HCT116 (cell line): ENCODE data around the gene VSTM2L. TPM values are rescaled to one million over a fixed set of nuclear protein-coding genes. Genes with fewer than 3 reads are reported as not detected.

ENCODE experiments used
- ATAC-seq: fragments of 200-7000 bp; cut with Tn5 transposase; 2 replicates; pipeline ENCODE4 v1.9.1; 2020; ENCODE audit warnings: mild to moderate bottlenecking, moderate library complexity
- BruUV-seq: library from RNA; stranded (reverse); fragments of 400-500 nt; replicated peaks from 2 replicates; lab custom pipeline; 2021; lab: Mats Ljungman, UMichigan
- CTCF ChIA-PET: fragments of 300-600 bp; sonication (Branson Sonifier 250); formaldehyde crosslinking; loops from one replicate; lab custom pipeline; 2021; ENCODE audit warnings: antibody characterized with exemption; lab: Charles Lee
- POLR2A ChIA-PET: fragments of 300-600, 350-600 bp; sonication (Branson Sonifier 250); formaldehyde crosslinking; loops from one replicate; lab custom pipeline; 2021; ENCODE audit warnings: antibody characterized with exemption; lab: Charles Lee
- RAD21 ChIA-PET, 2 experiments: fragments of 300-600 bp; sonication (Branson Sonifier 250); formaldehyde crosslinking; loops; one replicate each; lab custom pipeline; 2023; ENCODE audit warnings: low total read pairs in 2 of 2; ENCODE audit not compliant: uncharacterized antibody in 2 of 2, unreplicated experiment in 2 of 2, low non-redundant PET in 1 of 2; lab: Charles Lee
- DNase-seq: peaks from one replicate; pipeline ENCODE4 v3.0.0-alpha.2; 2010; ENCODE audit warnings: low read depth, low spot score
- H2AFZ ChIP-seq: fragments of 200-600 bp; shearing (Covaris generic), sonication (generic); 2 replicates; pipeline ENCODE4 v1.6.1; 2017; ENCODE audit warnings: low read depth, mixed run types, mixed read lengths, antibody characterized with exemption, low read length; ENCODE audit not compliant: poor library complexity, severe bottlenecking
- H3K27ac ChIP-seq: 2 replicates; pipeline ENCODE4 v1.5.1; 2012; ENCODE audit warnings: low read depth, low read length
- H3K27me3 ChIP-seq: fragments of 200-600 bp; sonication (generic); 2 replicates; pipeline ENCODE4 v1.6.1; 2016; ENCODE audit warnings: mixed run types, low read length, mixed read lengths; ENCODE audit not compliant: insufficient read depth
- H3K36me3 ChIP-seq, 2 experiments: fragments of 200-500 bp in 1 of 2; fragments of 200-600 bp in 1 of 2; sonication (Bioruptor generic) in 1 of 2; sonication (generic) in 1 of 2; 2 replicates each; pipeline versions ENCODE4 v1.5.1 to v1.6.1; 2014 to 2016; ENCODE audit warnings: low read length in 2 of 2, inconsistent platforms in 1 of 2, mixed read lengths in 1 of 2, mixed run types in 1 of 2; ENCODE audit not compliant: insufficient read depth in 2 of 2, control insufficient read depth in 1 of 2
- H3K4me1 ChIP-seq, 2 experiments: fragments of 200-600 bp in 1 of 2; sonication (generic) in 1 of 2; 2 replicates each; pipeline versions ENCODE4 v1.5.1 to v1.6.1; 2012 to 2017; ENCODE audit warnings: low read length in 2 of 2, inconsistent platforms in 1 of 2, mild to moderate bottlenecking in 1 of 2, mixed read lengths in 1 of 2, mixed run types in 1 of 2, moderate library complexity in 1 of 2; ENCODE audit not compliant: insufficient read depth in 2 of 2, control insufficient read depth in 1 of 2
- H3K4me2 ChIP-seq: fragments of 200-600 bp; sonication (generic); 2 replicates; pipeline ENCODE4 v1.6.1; 2017; ENCODE audit warnings: mixed run types, low read length, mixed read lengths
- H3K4me3 ChIP-seq, 2 experiments: fragments of 200-600 bp in 1 of 2; sonication (generic) in 1 of 2; replicated peaks in 1 of 2; 2 replicates each; pipeline ENCODE4 v1.5.1; 2011 to 2016; ENCODE audit warnings: low read length in 2 of 2, control low read depth in 1 of 2, low read depth in 1 of 2, mild to moderate bottlenecking in 1 of 2, mixed read lengths in 1 of 2, mixed run types in 1 of 2
- H3K79me2 ChIP-seq: fragments of 200-600 bp; sonication (generic); 2 replicates; pipeline ENCODE4 v1.6.1; 2017; ENCODE audit warnings: mild to moderate bottlenecking, mixed run types, low read length, moderate library complexity, mixed read lengths; ENCODE audit not compliant: insufficient read depth
- H3K9ac ChIP-seq: fragments of 200-600 bp; sonication (generic); 2 replicates; pipeline ENCODE4 v1.6.1; 2016; ENCODE audit warnings: low read length, mixed read lengths
- H3K9me2 ChIP-seq: fragments of 200-600 bp; sonication (generic), shearing (Covaris generic); 2 replicates; pipeline ENCODE4 v1.6.1; 2017; ENCODE audit warnings: mixed run types, mild to moderate bottlenecking, moderate library complexity; ENCODE audit not compliant: insufficient read depth
- H3K9me3 ChIP-seq, 2 experiments: fragments of 200-500 bp in 1 of 2; fragments of 200-600 bp in 1 of 2; sonication (Bioruptor generic) in 1 of 2; sonication (generic) in 1 of 2; 2 replicates each; pipeline ENCODE4 v1.6.1; 2014 to 2017; ENCODE audit warnings: low read length in 2 of 2, mixed read lengths in 2 of 2, inconsistent platforms in 1 of 2, low read depth in 1 of 2, mild to moderate bottlenecking in 1 of 2, mixed run types in 1 of 2, moderate library complexity in 1 of 2; ENCODE audit not compliant: control insufficient read depth in 1 of 2, insufficient read depth in 1 of 2
- H4K20me1 ChIP-seq: fragments of 200-600 bp; sonication (generic), shearing (Covaris generic); 2 replicates; pipeline ENCODE4 v1.6.1; 2017; ENCODE audit warnings: mixed run types, mild to moderate bottlenecking, moderate library complexity; ENCODE audit not compliant: insufficient read depth
- CBX3 ChIP-seq: IDR thresholded peaks from 2 replicates; pipeline ENCODE4 v1.6.1; 2012; ENCODE audit warnings: low read depth
- CEBPB ChIP-seq: IDR thresholded peaks from 2 replicates; pipeline ENCODE4 v1.6.1; 2012; ENCODE audit warnings: low read depth
- EGR1 ChIP-seq: IDR thresholded peaks from 2 replicates; pipeline ENCODE4 v1.6.1; 2012; ENCODE audit warnings: low read depth
- SIN3A ChIP-seq: IDR thresholded peaks from 2 replicates; pipeline ENCODE4 v1.6.1; 2012; ENCODE audit warnings: low read depth
- SP1 ChIP-seq: IDR thresholded peaks from 2 replicates; pipeline ENCODE4 v1.6.1; 2012; ENCODE audit warnings: low read depth
- SRF ChIP-seq: IDR thresholded peaks from 2 replicates; pipeline ENCODE4 v1.6.1; 2012; ENCODE audit warnings: low read depth
- ZFX ChIP-seq: fragments of 450-650 bp; IDR thresholded peaks from 2 replicates; pipeline ENCODE4 v1.6.1; 2017
- ZNF274 ChIP-seq: fragments of 200-500 bp; sonication (Bioruptor generic); IDR thresholded peaks from 2 replicates; pipeline ENCODE4 v1.6.1; 2014; ENCODE audit warnings: mild to moderate bottlenecking, low read depth, low read length, inconsistent platforms
- intact Hi-C: fragments of 100-400 bp; cut with micrococcal nuclease; formaldehyde crosslinking; loops from 2 replicates; pipeline ENCODE4 v1.10.0; 2022
- total RNA-seq: library from RNA; stranded (reverse); gene quantifications from one replicate; pipeline ENCODE4 v1.2.1, GENCODE V29; 2021; ENCODE audit not compliant: unreplicated experiment
- TF ChIP-seq, protein P1 (sequence below): IDR thresholded peaks from 2 replicates; pipeline ENCODE4 v1.6.1; 2012; ENCODE audit warnings: low read depth

Gene VSTM2L
- total RNA-seq, 1 experiment from 2014 or later, result 0.69 TPM

DNA sequence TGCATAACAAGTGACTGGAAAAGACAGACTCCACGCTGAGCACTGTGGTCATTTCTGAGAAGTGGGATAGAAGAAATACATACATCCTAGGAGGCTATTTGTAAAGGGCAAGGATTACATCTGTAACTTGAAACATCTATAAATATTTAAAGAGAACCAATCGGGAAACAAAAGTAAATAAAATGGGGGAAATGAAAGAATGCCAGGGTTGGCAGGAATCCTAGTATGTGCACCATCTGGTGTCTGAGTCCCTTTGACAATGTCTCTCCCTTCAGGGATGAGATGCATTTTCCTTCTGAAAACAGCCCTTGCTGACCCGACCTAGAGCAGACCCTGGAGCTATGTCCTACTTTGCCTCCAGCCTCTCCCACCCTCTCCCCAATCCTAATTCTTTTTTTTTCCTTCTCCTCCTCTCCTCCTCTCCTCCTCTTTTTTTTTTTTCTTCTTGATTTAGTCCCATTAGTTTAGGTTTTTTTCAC, 53.2 kb downstream of the VSTM2L start:
- ChIA-PET RAD21 (no interaction called here), CTCF (no interaction called here), POLR2A (no interaction called here)
- TF ChIP-seq EGR1, result no peak
- no peak for TF ChIP-seq SRF
- no peak for TF ChIP-seq CEBPB
- TF ChIP-seq SIN3A, result no peak
- no peak for TF ChIP-seq SP1
- TF ChIP-seq, protein P1, sequence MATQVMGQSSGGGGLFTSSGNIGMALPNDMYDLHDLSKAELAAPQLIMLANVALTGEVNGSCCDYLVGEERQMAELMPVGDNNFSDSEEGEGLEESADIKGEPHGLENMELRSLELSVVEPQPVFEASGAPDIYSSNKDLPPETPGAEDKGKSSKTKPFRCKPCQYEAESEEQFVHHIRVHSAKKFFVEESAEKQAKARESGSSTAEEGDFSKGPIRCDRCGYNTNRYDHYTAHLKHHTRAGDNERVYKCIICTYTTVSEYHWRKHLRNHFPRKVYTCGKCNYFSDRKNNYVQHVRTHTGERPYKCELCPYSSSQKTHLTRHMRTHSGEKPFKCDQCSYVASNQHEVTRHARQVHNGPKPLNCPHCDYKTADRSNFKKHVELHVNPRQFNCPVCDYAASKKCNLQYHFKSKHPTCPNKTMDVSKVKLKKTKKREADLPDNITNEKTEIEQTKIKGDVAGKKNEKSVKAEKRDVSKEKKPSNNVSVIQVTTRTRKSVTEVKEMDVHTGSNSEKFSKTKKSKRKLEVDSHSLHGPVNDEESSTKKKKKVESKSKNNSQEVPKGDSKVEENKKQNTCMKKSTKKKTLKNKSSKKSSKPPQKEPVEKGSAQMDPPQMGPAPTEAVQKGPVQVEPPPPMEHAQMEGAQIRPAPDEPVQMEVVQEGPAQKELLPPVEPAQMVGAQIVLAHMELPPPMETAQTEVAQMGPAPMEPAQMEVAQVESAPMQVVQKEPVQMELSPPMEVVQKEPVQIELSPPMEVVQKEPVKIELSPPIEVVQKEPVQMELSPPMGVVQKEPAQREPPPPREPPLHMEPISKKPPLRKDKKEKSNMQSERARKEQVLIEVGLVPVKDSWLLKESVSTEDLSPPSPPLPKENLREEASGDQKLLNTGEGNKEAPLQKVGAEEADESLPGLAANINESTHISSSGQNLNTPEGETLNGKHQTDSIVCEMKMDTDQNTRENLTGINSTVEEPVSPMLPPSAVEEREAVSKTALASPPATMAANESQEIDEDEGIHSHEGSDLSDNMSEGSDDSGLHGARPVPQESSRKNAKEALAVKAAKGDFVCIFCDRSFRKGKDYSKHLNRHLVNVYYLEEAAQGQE, result no peak
- TF ChIP-seq CBX3, result no peak
- no peak for TF ChIP-seq ZNF274
- no peak for TF ChIP-seq ZFX
- no peaks in the 10 kb centered on the region for H3K9me3 ChIP-seq
- no peaks in the 10 kb centered on the region for H3K79me2 ChIP-seq
- H3K4me1 ChIP-seq, result no peaks in the 10 kb centered on the region
- H3K36me3 ChIP-seq, result no peaks in the 10 kb centered on the region
- ATAC-seq (no peak), DNase-seq (no peak)
- H2AFZ ChIP-seq, result no peak overlapping the region
- H3K9ac ChIP-seq, result no peak overlapping the region
- H3K4me2 ChIP-seq, result no peak overlapping the region
- no peaks in the 10 kb centered on the region for H4K20me1 ChIP-seq
- intact Hi-C loops, result no loop called here
- H3K27ac ChIP-seq, result no peak overlapping the region
- peaks cover 8% of the 10 kb centered on the region; the same call in 1 of the 2 replicates for H3K27me3 ChIP-seq
- no peak overlapping the region for H3K4me3 ChIP-seq
- no peaks in the 10 kb centered on the region for H3K9me2 ChIP-seq
- BruUV-seq, result no TSS peak
